ENCODE results near the gene SHB. TPM values are rescaled to one million over a fixed set of nuclear protein-coding genes. Genes with fewer than 3 reads are reported as not detected.

Gene SHB
- total and polyA plus RNA-seq, 7 donors, result 4.0 to 30.7 (median 8.6) TPM

GRCh38 chr9:37959976-37960375, 109.1 kb downstream of the SHB start:
- peaks cover 8% of the 10 kb centered on the region for H3K4me1 ChIP-seq
- 53 to 78% (median 60%) methylated on average over 4 of the region's 4 CpGs for WGBS, 3 donors
- H3K27ac ChIP-seq, result no peak overlapping the region
- intact Hi-C loops (cut with DNase I), result loop anchor here in 1 of 2 donors (10.0 kb wide), 1 partner anchor 55 kb away; no protein-coding TSS in a partner anchor
- H3K36me3 ChIP-seq (ENCODE audit: insufficient read depth in 1 of 2, low read depth in 1 of 2), result peaks cover 2 to 6% of the 10 kb centered on the region in 2 donors
- no peak overlapping the region for H3K4me3 ChIP-seq
- H3K27me3 ChIP-seq (ENCODE audit: insufficient read depth in 3 of 3, low read length in 2 of 3), result no peaks in the 10 kb centered on the region
- TF ChIP-seq, protein P1, sequence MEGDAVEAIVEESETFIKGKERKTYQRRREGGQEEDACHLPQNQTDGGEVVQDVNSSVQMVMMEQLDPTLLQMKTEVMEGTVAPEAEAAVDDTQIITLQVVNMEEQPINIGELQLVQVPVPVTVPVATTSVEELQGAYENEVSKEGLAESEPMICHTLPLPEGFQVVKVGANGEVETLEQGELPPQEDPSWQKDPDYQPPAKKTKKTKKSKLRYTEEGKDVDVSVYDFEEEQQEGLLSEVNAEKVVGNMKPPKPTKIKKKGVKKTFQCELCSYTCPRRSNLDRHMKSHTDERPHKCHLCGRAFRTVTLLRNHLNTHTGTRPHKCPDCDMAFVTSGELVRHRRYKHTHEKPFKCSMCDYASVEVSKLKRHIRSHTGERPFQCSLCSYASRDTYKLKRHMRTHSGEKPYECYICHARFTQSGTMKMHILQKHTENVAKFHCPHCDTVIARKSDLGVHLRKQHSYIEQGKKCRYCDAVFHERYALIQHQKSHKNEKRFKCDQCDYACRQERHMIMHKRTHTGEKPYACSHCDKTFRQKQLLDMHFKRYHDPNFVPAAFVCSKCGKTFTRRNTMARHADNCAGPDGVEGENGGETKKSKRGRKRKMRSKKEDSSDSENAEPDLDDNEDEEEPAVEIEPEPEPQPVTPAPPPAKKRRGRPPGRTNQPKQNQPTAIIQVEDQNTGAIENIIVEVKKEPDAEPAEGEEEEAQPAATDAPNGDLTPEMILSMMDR (IDR thresholded peaks at IDR 0.05), result no peak
- DNase-seq, result no peak
- no peaks in the 10 kb centered on the region for H3K9me3 ChIP-seq
- no peak for ATAC-seq

DNA sequence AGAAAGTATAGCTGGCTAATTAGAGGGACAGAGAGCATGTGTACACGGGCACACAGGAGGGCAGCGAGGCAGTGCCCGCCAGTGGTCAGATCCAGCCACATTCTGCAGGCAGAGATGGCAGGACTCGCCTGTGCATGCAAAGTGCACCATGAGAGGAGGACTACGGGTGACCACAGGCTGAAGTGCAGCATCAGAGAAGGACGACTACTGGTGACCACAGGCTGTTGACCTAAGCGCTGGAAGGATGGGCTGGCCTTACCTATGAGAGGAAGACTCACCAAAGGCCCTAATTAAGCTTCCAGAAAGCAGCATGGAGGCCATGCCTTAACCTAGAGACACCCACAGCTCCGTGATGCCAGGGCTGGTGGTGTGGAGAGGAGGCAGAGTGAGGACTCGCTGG, 110.9 kb downstream of the SHB start:
- WGBS, 3 donors, result 91 to 97% (median 94%) methylated on average over 9 of the region's 9 CpGs
- Histone ChIP-seq H3K4me1 (peaks cover 15% of the 10 kb centered on the region), H3K4me3 (no peak overlapping the region), H3K27ac (no peak overlapping the region), H3K27me3 (ENCODE audit: insufficient read depth in 3 of 3, low read length in 2 of 3) (no peaks in the 10 kb centered on the region), H3K9me3 (no peaks in the 10 kb centered on the region), H3K36me3 (ENCODE audit: insufficient read depth in 1 of 2, low read depth in 1 of 2) (peaks cover 2 to 6% of the 10 kb centered on the region in 2 donors)
- no peak for ATAC-seq
- TF ChIP-seq, protein P1 (IDR thresholded peaks at IDR 0.05), result no peak
- no peak for DNase-seq
- intact Hi-C loops (cut with DNase I), result loop anchor here in 1 of 2 donors (10.0 kb wide), 1 partner anchor 57 kb away; no protein-coding TSS in a partner anchor

DNA sequence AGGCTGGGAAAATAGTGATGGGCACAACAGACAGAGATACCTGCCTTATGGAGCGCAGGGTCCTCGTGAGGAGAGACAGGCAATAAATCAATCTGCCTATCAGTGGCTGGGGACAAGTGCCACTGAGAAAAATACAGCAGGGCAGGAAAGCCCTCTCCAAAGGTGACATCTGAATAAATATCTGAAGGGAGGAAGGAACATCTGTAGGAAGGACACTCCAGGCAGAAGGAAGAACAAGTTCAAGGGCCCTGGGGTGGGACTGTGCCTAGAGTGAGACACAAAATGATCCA, 111.4 kb downstream of the SHB start:
- TF ChIP-seq, protein P1 (IDR thresholded peaks at IDR 0.05), result no peak
- ATAC-seq (no peak), DNase-seq (no peak)
- Histone ChIP-seq H3K27ac (no peak overlapping the region), H3K4me1 (peaks cover 18% of the 10 kb centered on the region), H3K36me3 (ENCODE audit: insufficient read depth in 1 of 2, low read depth in 1 of 2) (peaks cover 2 to 6% of the 10 kb centered on the region in 2 donors), H3K27me3 (ENCODE audit: insufficient read depth in 3 of 3, low read length in 2 of 3) (no peaks in the 10 kb centered on the region), H3K9me3 (no peaks in the 10 kb centered on the region), H3K4me3 (no peak overlapping the region)
- WGBS, 3 donors, result 88 to 100% (median 93%) methylated on average over 2 of the region's 2 CpGs
- intact Hi-C loops (cut with DNase I), result loop anchor here in 1 of 2 donors (10.0 kb wide), 1 partner anchor 57 kb away; no protein-coding TSS in a partner anchor

DNA sequence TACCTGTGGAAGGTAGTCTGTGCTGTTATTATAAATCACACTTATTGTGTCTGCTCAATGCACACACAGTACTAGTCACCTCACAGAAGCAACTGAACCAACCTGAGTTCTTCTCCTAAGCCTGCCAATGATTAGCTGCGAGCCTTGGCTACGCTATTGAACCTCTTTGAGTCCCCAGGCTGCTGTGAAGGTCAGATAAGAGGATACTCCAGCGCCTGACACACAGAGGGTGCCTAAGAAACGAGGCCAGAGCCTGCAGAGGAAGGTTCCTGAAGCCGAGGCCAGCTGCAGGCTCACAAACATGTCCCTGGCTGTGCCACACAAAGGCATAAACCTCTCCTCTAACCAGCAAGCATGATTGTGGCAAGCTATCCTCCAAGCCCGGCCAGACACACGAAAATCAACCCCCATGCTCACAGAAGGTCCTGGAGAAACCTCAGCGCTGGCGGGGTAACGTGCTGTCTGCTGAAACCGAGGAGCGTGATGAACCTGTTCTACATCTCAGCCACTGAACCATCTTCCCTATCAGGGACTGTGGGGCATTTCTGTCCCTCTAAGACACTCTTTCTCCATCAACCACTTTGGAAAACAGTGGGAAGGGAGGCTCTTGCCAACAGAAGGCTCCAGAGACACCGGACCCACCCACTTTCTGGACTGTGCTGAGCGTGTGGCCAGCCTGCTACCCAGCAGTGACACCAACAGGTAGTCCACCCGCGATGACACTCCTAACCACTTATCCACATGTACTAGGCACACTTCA, 111.9 kb downstream of the SHB start:
- Histone ChIP-seq H3K27me3 (ENCODE audit: insufficient read depth in 3 of 3, low read length in 2 of 3) (no peaks in the 10 kb centered on the region), H3K9me3 (no peaks in the 10 kb centered on the region), H3K4me1 (peaks cover 18% of the 10 kb centered on the region), H3K4me3 (no peak overlapping the region), H3K36me3 (ENCODE audit: insufficient read depth in 1 of 2, low read depth in 1 of 2) (peaks cover 2 to 6% of the 10 kb centered on the region in 2 donors), H3K27ac (no peak overlapping the region)
- ATAC-seq (no peak), DNase-seq (no peak)
- TF ChIP-seq, protein P1 (IDR thresholded peaks at IDR 0.05), result no peak
- WGBS, 3 donors, result 74 to 87% (median 79%) methylated on average over 16 of the region's 16 CpGs
- intact Hi-C loops (cut with DNase I), result loop anchor here in 1 of 2 donors (10.0 kb wide), 1 partner anchor 58 kb away; no protein-coding TSS in a partner anchor

All from psoas muscle (tissue), 8 donors.